Endodermal cell (in vitro differentiated cells): ENCODE data around the gene GCA. TPM values are rescaled to one million over a fixed set of nuclear protein-coding genes. Genes with fewer than 3 reads are reported as not detected.

Source experiments
- DNase-seq: peaks from one replicate; pipeline ENCODE4 v3.0.0-alpha.2; 2017
- H3K27ac ChIP-seq: 2 replicates; pipeline ENCODE4 v1.5.1; 2013; ENCODE audit warnings: mild to moderate bottlenecking, low read depth, low read length, moderate library complexity
- H3K27me3 ChIP-seq: 2 replicates; pipeline ENCODE4 v1.6.1; 2013; ENCODE audit warnings: mild to moderate bottlenecking, low read length, moderate library complexity; ENCODE audit not compliant: insufficient read depth, control insufficient read depth, poor library complexity, severe bottlenecking
- H3K36me3 ChIP-seq: 2 replicates; pipeline ENCODE4 v1.7.0; 2013; ENCODE audit warnings: mild to moderate bottlenecking, low read length, moderate library complexity; ENCODE audit not compliant: control insufficient read depth, insufficient read depth
- H3K4me1 ChIP-seq: one replicate; pipeline ENCODE4 v1.7.0; 2013; ENCODE audit warnings: low read length; ENCODE audit not compliant: control insufficient read depth, insufficient read depth
- H3K4me3 ChIP-seq: 2 replicates; pipeline ENCODE4 v1.5.1; 2013; ENCODE audit warnings: mild to moderate bottlenecking, low read length, moderate library complexity
- H3K9ac ChIP-seq: 2 replicates; pipeline ENCODE4 v1.6.1; 2013; ENCODE audit warnings: mild to moderate bottlenecking, low read length, moderate library complexity; ENCODE audit not compliant: poor library complexity, severe bottlenecking; ENCODE audit errors: extremely low read depth
- H3K9me3 ChIP-seq: 2 replicates; pipeline ENCODE4 v1.6.1; 2013; ENCODE audit warnings: mild to moderate bottlenecking, low read length, moderate library complexity; ENCODE audit not compliant: control insufficient read depth
- H3K27ac Mint-ChIP-seq: 2 replicates; pipeline ENCODE4 v1.8.0; 2020; ENCODE audit warnings: mixed read lengths
- H3K27me3 Mint-ChIP-seq: 2 replicates; pipeline ENCODE4 v1.8.0; 2021; ENCODE audit warnings: mild to moderate bottlenecking, mixed read lengths; ENCODE audit not compliant: insufficient read depth
- H3K36me3 Mint-ChIP-seq: 2 replicates; pipeline ENCODE4 v1.8.0; 2020; ENCODE audit warnings: low read depth, mixed read lengths
- H3K4me1 Mint-ChIP-seq: 2 replicates; pipeline ENCODE4 v1.8.0; 2020; ENCODE audit warnings: mixed read lengths
- H3K4me3 Mint-ChIP-seq: 2 replicates; pipeline ENCODE4 v1.8.0; 2020; ENCODE audit warnings: mild to moderate bottlenecking, moderate library complexity, mixed read lengths
- H3K9me3 Mint-ChIP-seq: 2 replicates; pipeline ENCODE4 v1.8.0; 2020; ENCODE audit warnings: mild to moderate bottlenecking, mixed read lengths
- CTCF ChIP-seq: fragments of 200-600 bp; sonication (generic); conservative IDR thresholded peaks from 2 replicates; pipeline ENCODE4 v1.5.0; 2021; ENCODE audit warnings: antibody characterized with exemption, mild to moderate bottlenecking
- WGBS, 2 experiments: methylation state at CpG; one replicate each; pipeline versions ENCODE4 v1.1.5 to v1.1.7; 2013; ENCODE audit warnings: missing lambda C conversion rate in 2 of 2, mixed read lengths in 1 of 2; ENCODE audit not compliant: insufficient coverage in 1 of 2, insufficient read length in 1 of 2; 5-methylcytosine and 5-hydroxymethylcytosine counted together
- total RNA-seq, 2 donors: library from RNA; stranded (reverse); fragmentation: NEBNext Ultra II Directional in 1 of 2; extraction: Animal tissue kit (Norgen Biotek cat#: 25700) in 1 of 2; gene quantifications; 2 replicates in 1 of 2; 3 replicates in 1 of 2; pipeline ENCODE4 v1.2.1, GENCODE V29; 2021

The GCA gene
- total RNA-seq, 2 donors from 2014 or later, result 27.5 to 53.0 TPM

GRCh38 chr2:162401871-162402270 lies 57.9 kb downstream of the GCA start:
- WGBS, 2 experiments, result 87 to 100% methylated on average over 2 of the region's 2 CpGs
- Histone ChIP-seq H3K4me1 (peaks cover 3% of the 10 kb centered on the region), H3K4me3 (no peak overlapping the region), H3K9ac (no peak overlapping the region), H3K9me3 (no peaks in the 10 kb centered on the region), H3K36me3 (no peaks in the 10 kb centered on the region), H3K27me3 (no peaks in the 10 kb centered on the region), H3K27ac (no peak overlapping the region)
- Mint-ChIP-seq H3K27ac (no peak overlapping the region), H3K36me3 (no peaks in the 10 kb centered on the region), H3K4me3 (no peak overlapping the region), H3K27me3 (no peaks in the 10 kb centered on the region), H3K9me3 (no peaks in the 10 kb centered on the region), H3K4me1 (peaks cover 9% of the 10 kb centered on the region)
- no peak for TF ChIP-seq CTCF
- DNase-seq, result no peak

GRCh38 chr2:162403884-162404283 lies 60.0 kb downstream of the GCA start:
- Histone ChIP-seq H3K36me3 (no peaks in the 10 kb centered on the region), H3K4me1 (no peaks in the 10 kb centered on the region), H3K9me3 (no peaks in the 10 kb centered on the region), H3K4me3 (no peak overlapping the region), H3K27ac (no peak overlapping the region), H3K9ac (no peak overlapping the region), H3K27me3 (no peaks in the 10 kb centered on the region)
- Mint-ChIP-seq H3K27me3 (no peaks in the 10 kb centered on the region), H3K4me3 (no peak overlapping the region), H3K4me1 (no peaks in the 10 kb centered on the region), H3K27ac (no peak overlapping the region), H3K36me3 (no peaks in the 10 kb centered on the region), H3K9me3 (no peaks in the 10 kb centered on the region)
- no peak for DNase-seq
- TF ChIP-seq CTCF, result no peak
- WGBS, 2 experiments, result 89% methylated on average over 1 of the region's 1 CpG; no CpG with 5 or more reads in 1 of the 2 experiments

Other genes with a start within 250 kb of the GCA start
- gene GCG, start 191.9 kb upstream of the GCA start, total RNA-seq, result not detected
- gene FAP, start 100.7 kb upstream of the GCA start, total RNA-seq, result not detected
- under 1 TPM; 0.13 to 0.15 TPM for gene IFIH1, start 25.4 kb upstream of the GCA start, total RNA-seq